Activated T-cell treated with anti-CD3 and anti-CD28 coated beads for 24 hours (primary cell): ENCODE data around the gene KRT15.

Experiments used
- DNase-seq: peaks from one replicate; pipeline ENCODE4 v3.0.0-alpha.2; 2020; ENCODE audit warnings: low read depth

KRT15 gene

GRCh38 chr17:41480136-41480535, 38.6 kb downstream of the KRT15 start:
- no peak for DNase-seq

DNA sequence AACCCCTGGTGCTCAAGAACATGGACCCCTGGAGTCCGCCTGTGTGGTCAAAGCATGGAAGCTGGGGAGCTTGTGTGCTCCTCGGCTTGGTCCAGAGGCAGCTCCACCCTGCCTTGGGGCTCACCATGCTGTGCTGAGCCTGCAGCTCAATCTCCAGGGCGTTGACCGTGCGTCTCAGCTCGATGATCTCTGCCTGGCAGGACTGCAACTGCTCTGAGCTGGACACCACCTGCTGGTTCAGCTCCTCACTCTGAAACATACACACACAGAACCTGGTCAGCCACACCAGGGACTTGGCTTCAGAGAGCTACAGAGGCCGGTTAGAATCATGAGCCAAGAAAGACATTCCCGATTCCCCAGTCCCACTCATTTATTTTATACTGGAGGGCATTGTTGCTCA, 40.5 kb downstream of the KRT15 start:
- no peak for DNase-seq

GRCh38 chr17:41476866-41477815, 41.5 kb downstream of the KRT15 start:
- DNase-seq: no peak

- DNase-seq: no peak
These were observed 43.3 kb downstream of the KRT15 start for GRCh38 chr17:41475421-41475820.

GRCh38 chr17:41474863-41475262, 43.8 kb downstream of the KRT15 start:
- no peak for DNase-seq

DNA sequence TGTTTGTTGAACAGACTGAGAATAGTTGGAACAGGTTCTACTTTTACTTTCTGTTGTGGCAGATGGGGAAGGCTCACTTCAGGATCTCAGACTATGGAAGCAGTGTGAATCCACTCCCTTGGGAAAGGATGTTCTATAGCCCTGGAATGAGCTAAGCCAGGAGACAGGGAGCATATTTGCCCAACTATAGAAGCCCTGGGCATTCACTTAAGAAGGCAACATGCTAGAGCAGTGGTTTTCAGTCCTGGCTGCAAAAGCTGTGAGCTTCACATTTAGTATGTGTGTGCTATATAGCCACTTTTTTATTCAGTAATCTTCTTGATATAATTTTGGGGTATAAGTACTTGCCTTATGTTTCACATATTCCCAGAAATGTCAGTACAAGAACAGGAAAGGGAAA, 50.3 kb downstream of the KRT15 start:
- DNase-seq: no peak

DNA sequence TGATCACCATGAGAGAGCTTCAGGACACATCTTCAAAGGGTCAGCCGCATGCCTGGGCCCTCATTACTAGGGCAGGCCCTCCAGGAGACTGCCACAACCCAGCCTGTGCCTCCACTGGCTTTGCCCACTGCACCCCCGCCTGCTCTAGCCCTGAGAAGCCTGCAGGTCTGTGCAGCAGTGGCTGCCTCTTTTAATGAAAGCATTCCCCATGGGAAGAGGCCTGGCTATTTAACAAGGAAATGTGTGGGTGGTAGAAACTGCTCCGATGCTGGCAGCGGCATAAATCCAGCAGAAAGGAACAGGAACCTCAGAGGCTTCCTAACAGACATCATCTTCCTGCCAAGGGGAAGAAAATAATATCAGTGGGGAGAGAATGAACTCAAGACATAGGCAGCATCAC, 51.1 kb downstream of the KRT15 start:
- no peak for DNase-seq

DNA sequence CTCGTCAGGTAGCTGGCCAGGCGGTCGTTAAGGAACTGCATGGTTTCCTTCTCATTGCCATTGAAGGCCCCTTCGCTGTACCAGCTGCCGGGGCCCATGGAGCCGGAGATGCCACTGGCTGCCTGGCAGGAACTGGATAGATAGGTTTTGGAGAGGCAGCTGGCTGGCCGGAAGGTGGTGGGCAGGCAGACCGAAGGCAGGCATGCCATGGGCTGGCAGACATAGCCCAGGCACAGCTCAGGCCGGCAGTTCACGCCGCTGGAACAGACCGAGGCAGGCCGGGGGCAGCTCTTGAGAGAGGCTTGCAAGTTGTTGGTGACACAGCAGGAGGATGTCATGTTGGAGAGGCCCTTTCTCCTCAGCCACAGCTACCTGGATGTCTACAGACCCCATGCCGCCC, 51.7 kb downstream of the KRT15 start, which contains the start of gene KRT32:
TSS of gene KRT32 (minus strand) at position 399 of the 400 bp plus-strand sequence. CDS start at position 338, 61 bp downstream.
- DNase-seq: no peak

DNA sequence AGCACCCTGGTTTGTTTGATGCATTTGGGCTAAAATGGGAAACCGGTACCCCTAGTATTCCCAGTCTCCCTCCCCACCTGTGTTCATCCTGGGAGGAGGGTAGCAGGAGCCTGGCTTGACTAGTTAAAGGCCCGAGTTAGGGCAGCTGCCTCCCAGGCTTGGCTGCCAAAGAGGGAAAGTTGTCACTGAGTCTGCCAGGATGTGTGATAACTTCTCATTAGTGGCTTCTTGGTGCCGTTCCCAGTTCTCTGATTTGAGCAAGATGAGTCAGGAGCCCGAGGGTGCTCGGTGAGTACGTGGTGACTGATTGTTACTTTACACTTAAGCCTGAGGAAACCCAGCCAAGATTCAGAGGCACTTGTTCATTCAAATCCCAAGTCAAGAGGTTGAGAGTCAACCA, 54.0 kb downstream of the KRT15 start:
- no peak for DNase-seq

GRCh38 chr17:41464173-41464572, 54.5 kb downstream of the KRT15 start:
- DNase-seq: no peak

DNA sequence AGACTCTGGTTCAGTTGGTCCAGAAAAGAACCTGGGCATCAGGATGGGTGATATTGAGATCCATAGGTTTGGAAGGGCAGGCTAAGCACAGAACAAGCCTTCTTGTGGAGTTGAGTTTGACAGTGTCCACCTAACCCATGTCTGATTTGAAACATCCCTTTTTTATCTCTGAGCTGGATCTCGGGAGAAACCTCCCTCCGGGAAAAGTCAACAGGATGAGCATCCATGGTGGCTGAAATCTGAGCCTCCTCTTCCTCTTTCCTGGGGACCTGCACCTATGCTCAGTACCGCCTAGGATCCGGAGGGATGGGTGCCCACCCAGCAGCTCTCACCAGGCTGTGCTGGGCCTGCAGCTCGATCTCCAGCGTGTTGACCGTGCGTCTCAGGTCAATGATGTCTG, 54.9 kb downstream of the KRT15 start:
- DNase-seq: no peak
